ENCODE results near the gene UBE2U.
"Not testable (repeated sequence)": the region's sequence is repeated elsewhere in the genome, so short reads cannot be mapped to it uniquely, and the experiment has no call there.

UBE2U gene

DNA sequence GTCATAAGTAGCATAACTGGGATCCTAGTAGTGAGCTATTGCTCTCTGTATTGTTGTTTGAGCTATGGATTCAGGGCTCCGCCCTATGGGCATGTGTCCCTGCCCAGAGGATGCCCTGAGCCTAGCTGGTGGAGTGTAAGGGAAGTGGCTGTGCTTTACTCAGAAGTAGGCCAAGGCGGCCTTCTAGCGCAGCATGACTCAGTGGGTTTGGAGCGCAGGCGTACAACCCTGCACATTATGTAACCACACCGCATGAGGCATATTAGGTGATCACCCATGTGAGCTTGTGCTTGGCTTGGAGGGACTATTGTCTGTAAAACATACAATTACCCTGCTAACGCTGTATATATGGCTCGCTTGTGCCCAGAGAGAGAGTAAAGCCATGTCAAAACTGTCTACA lies 11.1 kb upstream of the UBE2U start:
- DNase-seq (ENCODE audit: low read depth): no peak

GRCh38 chr1:64194168-64195080 lies 9.0 kb upstream of the UBE2U start:
- DNase-seq (ENCODE audit: low read depth): no peak

DNA sequence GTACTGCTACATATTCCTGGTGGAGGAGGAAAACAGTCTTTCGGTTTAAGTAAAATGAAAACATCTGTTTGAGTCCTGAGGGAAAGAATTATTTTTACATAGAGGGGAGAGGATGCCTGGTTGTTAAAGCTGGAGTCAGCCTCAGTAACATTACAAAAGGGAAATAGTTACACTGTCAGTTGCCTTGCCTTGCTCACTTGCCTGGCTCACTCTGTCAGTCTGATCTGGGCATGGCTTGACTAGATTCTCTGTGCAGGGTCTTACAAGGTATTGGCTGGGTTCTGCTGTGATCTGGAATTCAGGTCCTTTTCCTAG lies 8.4 kb upstream of the UBE2U start:
- DNase-seq (ENCODE audit: low read depth): no peak

- no peak for DNase-seq (ENCODE audit: low read depth)
Measured at GRCh38 chr1:64196074-64196870, 7.2 kb upstream of the UBE2U start.

GRCh38 chr1:64197076-64197475 lies 6.3 kb upstream of the UBE2U start:
- DNase-seq (ENCODE audit: low read depth): no peak

DNA sequence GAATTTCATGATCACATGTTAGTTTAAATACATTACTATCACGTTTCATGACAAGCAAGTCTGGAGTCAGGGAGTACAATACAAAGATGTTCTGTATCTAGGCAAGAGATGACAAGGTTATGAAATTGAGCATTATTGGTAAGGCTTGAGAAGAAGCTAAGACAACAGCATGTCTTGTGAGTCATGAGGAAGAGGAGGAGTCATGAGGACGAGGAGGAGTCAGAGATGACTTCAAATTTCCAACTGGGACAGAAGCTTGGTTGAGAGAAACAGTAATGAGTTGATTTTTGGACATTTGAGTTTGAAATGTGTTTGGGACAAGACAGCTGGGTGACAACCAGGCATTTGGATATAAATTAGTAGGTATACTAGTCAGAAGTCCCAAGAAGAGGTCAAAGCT lies 4.3 kb upstream of the UBE2U start:
- DNase-seq (ENCODE audit: low read depth): no peak

DNA sequence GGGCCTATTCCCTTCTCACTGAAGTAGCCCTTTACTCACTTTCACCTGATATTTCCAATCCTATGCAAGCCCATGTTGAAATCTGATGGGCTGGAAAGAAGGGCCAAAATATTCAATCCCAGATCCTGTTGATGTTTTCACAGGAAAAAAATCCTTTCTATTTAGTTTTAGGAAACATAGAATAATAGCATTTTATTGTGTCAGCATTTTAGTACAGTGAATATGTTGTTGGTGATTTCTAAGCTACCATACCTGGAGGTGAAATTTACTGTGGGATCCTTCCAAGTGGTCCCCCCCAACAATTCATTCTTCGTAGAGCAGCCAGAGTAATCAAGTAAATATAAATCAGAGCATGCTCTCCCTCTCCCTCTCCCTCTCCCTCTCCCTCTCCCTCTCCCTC lies 3.4 kb upstream of the UBE2U start:
- DNase-seq (ENCODE audit: low read depth): no peak

DNA sequence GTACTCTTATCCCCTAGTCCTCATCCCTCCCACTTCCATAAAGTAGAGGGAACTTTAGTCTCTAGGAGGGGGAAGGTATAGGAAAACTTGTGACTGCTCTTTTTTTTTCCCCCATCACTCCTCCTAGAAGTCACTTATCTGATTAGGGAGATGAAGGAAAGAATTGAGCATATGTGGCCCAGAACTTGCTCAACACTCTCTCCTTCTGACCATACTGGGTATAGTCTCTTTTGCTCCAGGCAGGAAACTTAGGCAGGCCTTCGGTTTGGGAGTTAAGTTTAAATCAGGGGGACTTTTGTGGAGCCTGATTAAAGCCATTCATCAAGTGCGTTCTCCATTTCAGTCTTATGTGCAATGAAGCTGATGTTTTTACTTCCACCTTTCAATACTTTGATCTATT lies 5.8 kb downstream of the UBE2U start:
- DNase-seq (ENCODE audit: low read depth): no peak

DNA sequence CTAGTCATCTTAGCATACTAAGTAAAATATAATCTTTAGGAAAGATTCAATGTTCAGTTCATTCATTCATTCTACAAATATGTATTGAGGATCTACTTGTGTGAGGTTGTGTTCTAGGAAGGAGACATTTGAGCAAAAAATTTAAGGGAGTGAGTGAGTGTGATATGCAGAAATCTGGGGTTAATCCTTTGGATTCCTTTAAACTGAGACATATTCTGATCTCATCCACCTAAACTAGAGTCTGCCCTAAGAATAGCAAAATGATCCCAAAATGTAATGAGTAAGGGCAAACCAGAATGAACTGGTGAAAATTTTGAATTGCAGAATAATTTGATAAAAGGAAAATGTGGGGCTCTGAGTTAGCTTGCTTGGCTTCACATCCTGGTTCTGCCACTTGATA lies 8.6 kb downstream of the UBE2U start:
- no peak for DNase-seq (ENCODE audit: low read depth)

DNA sequence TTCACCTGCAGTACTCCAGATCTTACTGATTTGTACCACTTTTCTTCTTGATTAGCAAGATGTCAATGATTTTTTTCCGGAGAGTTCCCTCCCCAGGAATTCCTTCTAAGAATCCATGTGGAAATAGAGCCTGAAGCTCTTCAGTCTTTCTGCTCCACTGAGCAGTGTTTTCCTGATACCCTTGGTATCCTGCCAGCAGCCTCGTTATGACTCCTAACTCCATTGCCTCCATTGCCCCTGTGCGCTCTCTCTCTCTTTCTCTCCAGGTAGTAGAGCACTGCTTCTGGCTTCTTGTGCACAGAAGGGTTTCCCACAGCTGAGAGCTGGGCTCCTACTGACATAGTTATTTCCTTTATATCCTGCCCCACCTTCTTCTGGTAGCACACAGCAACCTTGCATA lies 12.2 kb downstream of the UBE2U start:
- no peak for DNase-seq (ENCODE audit: low read depth)

DNA sequence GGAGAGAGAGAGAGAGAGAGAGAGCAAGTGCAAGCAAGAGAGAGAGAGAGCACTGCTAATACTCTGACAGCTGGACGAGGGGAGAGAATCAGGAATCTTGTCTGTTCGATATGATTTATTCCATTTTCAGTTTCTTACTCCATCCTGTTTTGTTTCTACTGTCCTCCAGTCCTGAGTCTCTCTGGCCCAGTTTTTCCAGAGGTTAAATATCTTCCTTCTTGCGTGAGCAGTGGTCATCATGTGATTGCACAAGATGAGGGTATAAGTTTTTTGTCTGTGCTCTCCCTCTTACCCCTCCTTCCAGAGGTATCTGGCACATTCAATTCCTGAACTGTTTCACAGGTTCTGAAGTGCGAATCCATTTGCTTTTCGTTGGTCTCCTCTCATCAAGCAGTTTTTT lies 16.8 kb downstream of the UBE2U start:
- DNase-seq (ENCODE audit: low read depth): no peak

- no peak for DNase-seq (ENCODE audit: low read depth)
Measured at GRCh38 chr1:64223329-64224151, 20.1 kb downstream of the UBE2U start.

GRCh38 chr1:64224236-64224635 lies 20.8 kb downstream of the UBE2U start:
- DNase-seq (ENCODE audit: low read depth): not testable (repeated sequence)

GRCh38 chr1:64228167-64228957 lies 24.9 kb downstream of the UBE2U start:
- no peak for DNase-seq (ENCODE audit: low read depth)

GRCh38 chr1:64229307-64229706 lies 25.9 kb downstream of the UBE2U start:
- DNase-seq (ENCODE audit: low read depth): no peak

DNA sequence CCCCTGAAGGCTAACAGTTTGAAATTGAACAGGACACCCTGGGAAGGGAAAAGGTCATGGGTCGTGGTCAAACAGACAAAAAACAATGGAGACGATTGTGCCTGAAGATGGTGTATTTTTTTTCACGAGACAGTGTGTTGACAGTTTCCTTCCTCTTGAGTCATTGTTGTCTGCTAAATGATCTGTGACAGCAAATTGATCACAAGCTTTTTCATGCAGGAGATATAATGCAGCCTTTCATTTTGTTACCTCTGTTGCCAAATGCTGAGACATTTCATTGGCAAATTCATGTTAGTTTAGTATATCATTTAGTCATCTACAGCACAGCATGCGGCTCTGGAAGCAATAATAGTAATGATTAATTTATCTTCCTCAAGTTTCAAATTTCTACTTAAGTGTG lies 27.7 kb downstream of the UBE2U start:
- DNase-seq (ENCODE audit: low read depth): no peak

DNA sequence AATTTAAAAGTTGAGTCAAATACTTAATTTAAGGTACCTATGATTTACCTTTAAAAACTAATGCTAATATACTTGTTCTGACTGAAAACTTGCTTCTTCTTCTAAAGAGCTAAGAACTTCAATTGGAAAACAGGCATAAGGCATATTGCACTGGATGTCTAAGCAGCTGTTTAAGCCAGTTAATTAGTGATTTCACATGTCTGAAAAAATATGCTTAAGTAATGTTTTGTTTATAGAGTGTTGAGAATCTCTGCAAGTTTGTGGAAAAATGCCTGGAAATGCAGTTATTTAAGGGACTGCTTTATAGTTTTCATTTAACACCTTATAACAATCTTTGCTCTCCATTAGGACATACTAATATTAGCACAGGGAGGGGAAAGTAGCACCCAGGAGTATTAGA lies 28.2 kb downstream of the UBE2U start:
- no peak for DNase-seq (ENCODE audit: low read depth)

DNA sequence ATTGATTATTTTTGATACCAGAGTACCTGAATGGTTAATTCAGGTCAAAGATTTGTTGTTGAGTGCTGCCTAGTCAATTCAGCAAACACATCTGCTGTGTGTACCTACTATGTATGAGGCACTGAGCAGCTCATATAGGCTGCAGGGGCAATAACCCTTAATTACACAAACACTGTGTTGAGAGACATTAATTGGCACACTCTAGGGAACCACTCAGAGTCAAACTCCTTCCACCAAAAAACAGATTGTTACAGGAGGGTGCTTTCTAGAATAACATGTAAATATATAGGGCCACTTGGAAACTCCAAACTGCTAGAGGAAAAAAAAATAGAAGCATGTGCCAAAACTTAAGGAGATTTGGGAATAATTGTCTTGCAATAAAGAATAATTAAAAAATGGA lies 31.3 kb downstream of the UBE2U start:
- no peak for DNase-seq (ENCODE audit: low read depth)

DNA sequence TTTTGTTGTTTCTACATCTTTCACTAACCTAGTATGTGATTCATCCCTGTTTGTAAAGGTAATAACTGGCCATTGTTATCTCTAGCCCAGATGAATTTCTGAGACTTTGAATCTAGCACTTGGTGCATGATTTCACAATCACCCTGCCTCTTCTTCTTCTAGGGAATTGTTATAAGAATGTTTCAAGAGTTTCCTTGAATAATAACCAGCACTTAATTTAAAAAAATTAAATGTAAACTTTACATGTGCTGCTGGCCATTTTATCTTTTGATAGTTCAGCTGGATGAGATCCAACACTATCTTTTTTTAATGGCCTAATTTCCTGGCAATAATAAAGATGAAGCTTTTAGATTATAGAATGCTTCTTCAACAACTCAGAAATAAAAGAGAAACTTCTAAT lies 31.8 kb downstream of the UBE2U start:
- no peak for DNase-seq (ENCODE audit: low read depth)

DNA sequence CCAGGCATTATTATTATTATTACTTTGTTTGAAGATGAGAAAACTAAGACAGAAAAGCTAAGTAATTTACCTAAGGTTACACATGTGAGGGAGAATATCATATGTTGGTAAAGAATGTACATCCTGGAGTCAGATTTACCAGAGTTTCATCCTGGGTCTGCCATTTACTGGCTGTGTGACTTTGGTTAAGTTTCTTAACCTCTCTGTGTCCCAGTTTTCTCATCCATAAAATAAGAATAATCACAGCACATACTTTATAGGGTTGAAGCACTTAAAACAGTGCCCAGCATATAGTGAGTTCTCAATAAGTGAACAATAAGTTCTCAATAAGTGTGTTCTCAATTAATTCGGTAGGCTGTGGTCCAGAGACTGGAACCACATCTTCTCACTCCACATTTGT lies 32.5 kb downstream of the UBE2U start:
- no peak for DNase-seq (ENCODE audit: low read depth)

GRCh38 chr1:64236541-64236954 lies 33.1 kb downstream of the UBE2U start:
- no peak for DNase-seq (ENCODE audit: low read depth)

DNA sequence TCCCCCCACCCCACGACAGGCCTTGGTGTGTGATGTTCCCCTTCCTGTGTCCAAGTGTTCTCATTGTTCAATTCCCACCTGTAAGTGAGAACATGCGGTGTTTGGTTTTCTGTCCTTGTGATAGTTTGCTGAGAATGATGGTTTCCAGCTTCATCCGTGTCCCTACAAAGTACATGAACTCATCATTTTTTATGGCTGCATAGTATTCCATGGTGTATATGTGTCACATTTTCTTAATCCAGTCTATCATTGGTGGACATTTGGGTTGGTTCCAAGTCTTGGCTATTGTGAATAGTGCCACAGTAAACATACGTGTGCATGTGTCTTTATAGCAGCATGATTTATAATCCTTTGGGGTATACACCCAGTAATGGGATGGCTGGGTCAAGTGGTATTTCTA lies 36.1 kb downstream of the UBE2U start:
- not testable (repeated sequence) for DNase-seq (ENCODE audit: low read depth)
